OCI-LY1 (cell line): ENCODE results near the gene BOLA1.
A peak's percentile ranks its signal among the peaks of the same experiment; 100 is the strongest.

Experiments
- H2AFZ ChIP-seq: fragments of 200-600 bp; sonication (generic), shearing (Covaris generic); 2 replicates; pipeline ENCODE4 v1.6.0; 2014; ENCODE audit warnings: antibody characterized with exemption, mild to moderate bottlenecking, low read length
- H3F3A ChIP-seq: fragments of 200-600 bp; sonication (generic), shearing (Covaris generic); 2 replicates; pipeline ENCODE4 v1.6.0; 2014; ENCODE audit warnings: mild to moderate bottlenecking, antibody characterized with exemption, low read length, moderate library complexity; ENCODE audit not compliant: insufficient read depth
- H3K27ac ChIP-seq: fragments of 200-600 bp; sonication (generic); 2 replicates; pipeline ENCODE4 v1.5.1; 2014; ENCODE audit warnings: low read length, mixed run types, mild to moderate bottlenecking, low read depth; ENCODE audit not compliant: poor library complexity, severe bottlenecking
- H3K27me3 ChIP-seq: fragments of 200-600 bp; sonication (generic); 2 replicates; pipeline ENCODE4 v1.6.0; 2014; ENCODE audit warnings: antibody characterized with exemption, mild to moderate bottlenecking, low read length, moderate library complexity; ENCODE audit not compliant: insufficient read depth
- H3K36me3 ChIP-seq: fragments of 200-600 bp; sonication (generic); 2 replicates; pipeline ENCODE4 v1.6.1; 2014; ENCODE audit warnings: mild to moderate bottlenecking, antibody characterized with exemption, low read length, moderate library complexity, mixed read lengths; ENCODE audit not compliant: insufficient read depth
- H3K4me1 ChIP-seq: fragments of 200-600 bp; sonication (generic); 2 replicates; pipeline ENCODE4 v1.5.1; 2014; ENCODE audit warnings: mild to moderate bottlenecking, low read length, moderate library complexity; ENCODE audit not compliant: insufficient read depth, severe bottlenecking
- H3K4me2 ChIP-seq: fragments of 200-600 bp; sonication (generic), shearing (Covaris generic); 2 replicates; pipeline ENCODE4 v1.6.1; 2014; ENCODE audit warnings: low read length
- H3K4me3 ChIP-seq: fragments of 200-600 bp; sonication (generic); 2 replicates; pipeline ENCODE4 v1.5.1; 2014; ENCODE audit warnings: low read length, low read depth, mild to moderate bottlenecking, mixed read lengths; ENCODE audit not compliant: poor library complexity, severe bottlenecking
- H3K79me2 ChIP-seq: fragments of 200-600 bp; shearing (Covaris generic); 2 replicates; pipeline ENCODE4 v1.6.1; 2016; ENCODE audit warnings: mixed run types, low read length, mixed read lengths; ENCODE audit not compliant: insufficient read depth
- H3K9ac ChIP-seq: fragments of 200-600 bp; sonication (generic), shearing (Covaris generic); 2 replicates; pipeline ENCODE4 v1.6.1; 2014; ENCODE audit warnings: mild to moderate bottlenecking, low read length, mixed read lengths
- H3K9me2 ChIP-seq: fragments of 200-600 bp; sonication (generic), shearing (Covaris generic); 2 replicates; pipeline ENCODE4 v1.6.1; 2014; ENCODE audit warnings: low read depth, mild to moderate bottlenecking, low read length, mixed read lengths
- H3K9me3 ChIP-seq: fragments of 200-600 bp; shearing (Covaris generic); 2 replicates; pipeline ENCODE4 v1.6.1; 2014; ENCODE audit warnings: low read length, mixed read lengths
- H4K20me1 ChIP-seq: fragments of 200-600 bp; sonication (generic), shearing (Covaris generic); 2 replicates; pipeline ENCODE4 v1.6.0; 2016; ENCODE audit warnings: mild to moderate bottlenecking, low read length; ENCODE audit not compliant: insufficient read depth
- EZH2 ChIP-seq: fragments of 200-600 bp; sonication (generic), shearing (Covaris generic); IDR thresholded peaks from 2 replicates; pipeline ENCODE4 v1.8.0; 2017; ENCODE audit warnings: borderline replicate concordance, mixed run types, mild to moderate bottlenecking, antibody characterized with exemption, low read length, moderate library complexity, mixed read lengths
- TF ChIP-seq, protein P1 (sequence below): fragments of 200-600 bp; sonication (generic), shearing (Covaris generic); IDR thresholded peaks from 2 replicates; pipeline ENCODE4 v1.5.1; 2017; ENCODE audit warnings: mild to moderate bottlenecking, antibody characterized with exemption, low read length, moderate library complexity, mixed read lengths

BOLA1 gene

DNA sequence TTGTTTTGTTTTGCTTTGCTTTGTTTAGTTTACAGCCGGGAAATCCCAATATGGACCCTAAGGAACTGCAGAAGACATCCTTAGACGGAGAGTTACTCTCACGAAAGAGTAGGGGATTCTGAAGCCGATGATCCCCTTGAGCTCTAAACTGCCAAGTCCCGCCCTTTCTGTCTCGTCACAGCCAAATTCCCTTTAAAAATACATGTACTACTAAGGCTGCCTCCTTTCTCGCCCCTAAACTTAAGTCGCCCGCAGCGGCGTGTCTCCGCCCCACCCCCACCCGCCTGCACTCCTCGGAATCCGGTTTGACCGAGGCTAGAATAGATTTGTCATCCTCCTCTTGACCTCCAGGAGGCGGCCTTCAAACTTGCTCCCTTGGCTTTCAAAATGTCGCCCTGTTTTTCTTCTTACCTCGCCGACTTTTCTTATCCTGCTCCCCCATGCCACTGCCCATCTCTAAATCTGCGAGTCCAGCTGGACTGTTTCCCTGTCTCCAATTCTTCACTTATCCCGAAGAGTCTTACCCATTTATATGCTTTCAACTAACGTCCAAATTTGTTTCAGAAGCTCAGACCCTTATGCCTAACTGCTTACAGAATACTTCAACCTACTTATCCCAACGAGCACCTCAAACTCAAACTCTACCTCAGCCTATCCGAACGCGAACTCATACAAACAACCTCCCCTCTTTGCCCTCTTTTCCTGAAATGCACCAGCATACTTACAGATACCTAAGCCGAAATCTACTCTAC is 10.9 kb upstream of the BOLA1 start:
- Histone ChIP-seq H3K9me2 (no peaks in the 10 kb centered on the region), H3K27ac (peak overlapping the region; percentile 99), H3K4me1 (peaks cover 31% of the 10 kb centered on the region), H4K20me1 (no peaks in the 10 kb centered on the region), H3K79me2 (no peaks in the 10 kb centered on the region), H3K9me3 (no peaks in the 10 kb centered on the region), H3K4me2 (peak overlapping the region; percentile 67), H3K4me3 (peak overlapping the region; percentile 54), H3K27me3 (no peaks in the 10 kb centered on the region), H3K9ac (peak overlapping the region; percentile 66), H2AFZ (no peak overlapping the region; the same call in 1 of the 2 replicates), H3F3A (peaks cover 8% of the 10 kb centered on the region), H3K36me3 (no peaks in the 10 kb centered on the region)
- TF ChIP-seq, protein P1, sequence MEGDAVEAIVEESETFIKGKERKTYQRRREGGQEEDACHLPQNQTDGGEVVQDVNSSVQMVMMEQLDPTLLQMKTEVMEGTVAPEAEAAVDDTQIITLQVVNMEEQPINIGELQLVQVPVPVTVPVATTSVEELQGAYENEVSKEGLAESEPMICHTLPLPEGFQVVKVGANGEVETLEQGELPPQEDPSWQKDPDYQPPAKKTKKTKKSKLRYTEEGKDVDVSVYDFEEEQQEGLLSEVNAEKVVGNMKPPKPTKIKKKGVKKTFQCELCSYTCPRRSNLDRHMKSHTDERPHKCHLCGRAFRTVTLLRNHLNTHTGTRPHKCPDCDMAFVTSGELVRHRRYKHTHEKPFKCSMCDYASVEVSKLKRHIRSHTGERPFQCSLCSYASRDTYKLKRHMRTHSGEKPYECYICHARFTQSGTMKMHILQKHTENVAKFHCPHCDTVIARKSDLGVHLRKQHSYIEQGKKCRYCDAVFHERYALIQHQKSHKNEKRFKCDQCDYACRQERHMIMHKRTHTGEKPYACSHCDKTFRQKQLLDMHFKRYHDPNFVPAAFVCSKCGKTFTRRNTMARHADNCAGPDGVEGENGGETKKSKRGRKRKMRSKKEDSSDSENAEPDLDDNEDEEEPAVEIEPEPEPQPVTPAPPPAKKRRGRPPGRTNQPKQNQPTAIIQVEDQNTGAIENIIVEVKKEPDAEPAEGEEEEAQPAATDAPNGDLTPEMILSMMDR, result peak; percentile 71
- no peak for TF ChIP-seq EZH2

DNA sequence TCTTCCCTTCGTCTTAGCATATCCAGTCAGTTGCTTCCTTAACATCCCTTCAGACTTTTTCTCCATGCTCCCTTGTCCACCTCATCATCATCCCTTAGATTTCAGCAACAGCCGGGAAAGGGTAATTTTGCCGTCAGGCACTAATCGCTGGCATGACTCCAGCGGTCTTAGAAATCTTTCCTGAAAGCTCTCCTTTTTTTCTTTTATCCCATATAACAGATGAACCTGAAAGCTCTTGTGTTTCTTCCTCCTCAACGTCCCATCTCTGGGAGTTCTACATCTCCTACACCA is 10.4 kb upstream of the BOLA1 start:
- Histone ChIP-seq H3K4me2 (peak overlapping the region; percentile 67), H3K27ac (peak overlapping the region; percentile 99), H3K4me3 (peak overlapping the region; percentile 54)

DNA sequence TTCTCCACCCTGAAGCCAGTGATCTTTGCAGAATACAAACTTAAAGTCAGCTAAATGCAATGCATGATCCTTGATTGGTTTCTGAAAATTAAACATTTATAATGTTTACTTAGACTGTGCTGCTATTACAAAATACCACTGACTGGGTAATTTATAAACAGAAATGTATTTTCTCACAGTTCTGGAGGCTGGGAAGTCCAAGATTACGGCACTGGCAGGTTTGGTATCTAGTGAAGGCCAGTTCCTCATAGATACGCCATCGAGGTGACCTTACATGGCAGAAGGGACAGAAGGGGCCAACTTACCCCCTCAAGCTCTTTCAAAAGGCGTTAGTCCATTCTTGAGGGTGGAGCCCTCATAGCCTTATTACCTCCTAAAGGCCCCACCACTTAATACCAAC is 2.8 kb upstream of the BOLA1 start:
- H3K9me3 ChIP-seq, result no peaks in the 10 kb centered on the region

More for the DNA sequence above, 10.4 kb upstream of the BOLA1 start:
- no peaks in the 10 kb centered on the region for H3K9me3 ChIP-seq
- no peaks in the 10 kb centered on the region for H3K9me2 ChIP-seq
- peaks cover 26% of the 10 kb centered on the region for H3K4me1 ChIP-seq
- H4K20me1 ChIP-seq, result no peaks in the 10 kb centered on the region
- TF ChIP-seq, protein P1, result no peak
- no peak for TF ChIP-seq EZH2
- peak overlapping the region; percentile 66 for H3K9ac ChIP-seq
- H3K36me3 ChIP-seq, result no peaks in the 10 kb centered on the region
- H2AFZ ChIP-seq, result no peak overlapping the region; the same call in 1 of the 2 replicates
- no peaks in the 10 kb centered on the region for H3K79me2 ChIP-seq
- peaks cover 8% of the 10 kb centered on the region for H3F3A ChIP-seq
- H3K27me3 ChIP-seq, result no peaks in the 10 kb centered on the region

More for the DNA sequence above, 2.8 kb upstream of the BOLA1 start:
- H3K27me3 ChIP-seq, result no peaks in the 10 kb centered on the region
- H3F3A ChIP-seq, result no peaks in the 10 kb centered on the region
- H3K9ac ChIP-seq, result no peak overlapping the region
- H3K4me1 ChIP-seq, result peaks cover 12% of the 10 kb centered on the region
- no peak overlapping the region for H3K4me2 ChIP-seq
- H3K4me3 ChIP-seq, result no peak overlapping the region
- H3K79me2 ChIP-seq, result no peaks in the 10 kb centered on the region
- no peaks in the 10 kb centered on the region; the same call in 1 of the 2 replicates for H3K36me3 ChIP-seq
- H3K9me2 ChIP-seq, result no peaks in the 10 kb centered on the region
- TF ChIP-seq, protein P1, result no peak
- H2AFZ ChIP-seq, result no peak overlapping the region
- no peak overlapping the region for H3K27ac ChIP-seq
- H4K20me1 ChIP-seq, result no peaks in the 10 kb centered on the region
